IMR-90 (cell line): ENCODE data around the gene ADARB2.

Experiments used
- POLR2A ChIP-seq: IDR thresholded peaks from 2 replicates; pipeline ENCODE4 v1.6.1; 2012; ENCODE audit warnings: mild to moderate bottlenecking, low read depth, low read length
- USF2 ChIP-seq: fragments of 150-350 bp; IDR thresholded peaks from 2 replicates; pipeline ENCODE4 v1.6.1; 2017; ENCODE audit warnings: mild to moderate bottlenecking, antibody characterized with exemption, low read length, low read depth
- TF ChIP-seq, protein P1 (sequence below): conservative IDR thresholded peaks from 2 replicates; pipeline ENCODE4 v1.5.1; 2012; ENCODE audit warnings: mild to moderate bottlenecking, low read depth, low read length, improper control_type of control experiment
- TF ChIP-seq, protein P2 (sequence below): fragments of 150-350 bp; IDR thresholded peaks from 2 replicates; pipeline ENCODE4 v1.6.1; 2016; ENCODE audit warnings: low read depth, mild to moderate bottlenecking, low read length, moderate library complexity, borderline replicate concordance

DNA sequence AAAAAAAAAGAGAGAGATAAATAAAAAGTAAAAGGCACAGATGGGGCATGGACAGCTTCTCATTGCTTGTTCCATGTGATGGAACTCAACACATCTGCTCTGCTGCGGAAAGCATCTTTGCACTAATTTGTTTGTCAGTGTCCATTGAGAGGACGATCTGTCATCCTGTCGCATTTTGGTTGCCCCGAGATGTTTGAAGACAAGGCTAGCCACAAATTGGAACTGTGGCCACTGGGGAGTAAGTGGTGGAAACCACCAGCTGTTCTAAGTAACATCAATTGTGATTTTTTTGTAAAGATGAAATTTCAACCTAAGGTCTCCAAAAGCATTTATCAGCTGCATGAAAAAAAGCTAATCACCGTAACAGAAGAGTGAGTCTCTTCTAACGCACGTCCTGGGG lies 312.7 kb downstream of the ADARB2 start:
- TF ChIP-seq POLR2A (no peak), USF2 (no peak)
- TF ChIP-seq, protein P1, sequence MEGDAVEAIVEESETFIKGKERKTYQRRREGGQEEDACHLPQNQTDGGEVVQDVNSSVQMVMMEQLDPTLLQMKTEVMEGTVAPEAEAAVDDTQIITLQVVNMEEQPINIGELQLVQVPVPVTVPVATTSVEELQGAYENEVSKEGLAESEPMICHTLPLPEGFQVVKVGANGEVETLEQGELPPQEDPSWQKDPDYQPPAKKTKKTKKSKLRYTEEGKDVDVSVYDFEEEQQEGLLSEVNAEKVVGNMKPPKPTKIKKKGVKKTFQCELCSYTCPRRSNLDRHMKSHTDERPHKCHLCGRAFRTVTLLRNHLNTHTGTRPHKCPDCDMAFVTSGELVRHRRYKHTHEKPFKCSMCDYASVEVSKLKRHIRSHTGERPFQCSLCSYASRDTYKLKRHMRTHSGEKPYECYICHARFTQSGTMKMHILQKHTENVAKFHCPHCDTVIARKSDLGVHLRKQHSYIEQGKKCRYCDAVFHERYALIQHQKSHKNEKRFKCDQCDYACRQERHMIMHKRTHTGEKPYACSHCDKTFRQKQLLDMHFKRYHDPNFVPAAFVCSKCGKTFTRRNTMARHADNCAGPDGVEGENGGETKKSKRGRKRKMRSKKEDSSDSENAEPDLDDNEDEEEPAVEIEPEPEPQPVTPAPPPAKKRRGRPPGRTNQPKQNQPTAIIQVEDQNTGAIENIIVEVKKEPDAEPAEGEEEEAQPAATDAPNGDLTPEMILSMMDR: no peak
- TF ChIP-seq, protein P2, sequence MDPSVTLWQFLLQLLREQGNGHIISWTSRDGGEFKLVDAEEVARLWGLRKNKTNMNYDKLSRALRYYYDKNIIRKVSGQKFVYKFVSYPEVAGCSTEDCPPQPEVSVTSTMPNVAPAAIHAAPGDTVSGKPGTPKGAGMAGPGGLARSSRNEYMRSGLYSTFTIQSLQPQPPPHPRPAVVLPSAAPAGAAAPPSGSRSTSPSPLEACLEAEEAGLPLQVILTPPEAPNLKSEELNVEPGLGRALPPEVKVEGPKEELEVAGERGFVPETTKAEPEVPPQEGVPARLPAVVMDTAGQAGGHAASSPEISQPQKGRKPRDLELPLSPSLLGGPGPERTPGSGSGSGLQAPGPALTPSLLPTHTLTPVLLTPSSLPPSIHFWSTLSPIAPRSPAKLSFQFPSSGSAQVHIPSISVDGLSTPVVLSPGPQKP: no peak
